ENCODE measurements around the gene RAB24.

The RAB24 gene

DNA sequence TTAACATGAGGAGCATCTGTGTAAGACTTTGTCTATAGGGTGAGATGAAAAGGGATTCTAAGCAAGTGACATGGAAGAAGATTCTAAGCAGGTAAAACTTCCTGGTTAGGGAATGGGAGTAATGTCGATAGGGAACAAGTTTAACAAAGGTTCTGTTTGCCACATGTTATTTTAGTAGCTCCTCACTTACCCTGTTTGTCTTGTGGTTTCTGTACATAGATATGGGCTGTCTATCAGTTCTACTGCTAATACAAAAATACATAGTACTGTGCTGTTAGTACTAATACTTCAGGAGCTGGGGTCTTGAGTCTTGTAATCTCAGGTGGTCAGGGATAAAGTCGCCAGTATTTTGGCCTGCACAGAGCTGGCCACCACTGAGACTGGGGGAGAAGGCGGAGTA lies 32.9 kb downstream of the RAB24 start:
- Histone ChIP-seq H3F3A (ENCODE audit: insufficient read depth) (0 out of 2 replicates have a peak, but pooled peaks cover 4% of the 10 kb centered on the region), H3K9me3 (ENCODE audit: insufficient read depth, low read length) (no peaks in the 10 kb centered on the region), H3K36me3 (ENCODE audit: low read length) (peaks cover 48% of the 10 kb centered on the region), H3K79me2 (ENCODE audit: insufficient read depth, low read length) (no peaks in the 10 kb centered on the region), H3K9ac (ENCODE audit: low read length) (no peak overlapping the region), H3K27ac (ENCODE audit: low read depth, low read length) (no peak overlapping the region), H3K27me3 (ENCODE audit: low read length) (no peaks in the 10 kb centered on the region), H4K20me1 (ENCODE audit: low read depth, low read length) (no peaks in the 10 kb centered on the region), H3K9me2 (replicated peaks; ENCODE audit: insufficient read depth, low read length) (no peaks in the 10 kb centered on the region), H3K4me2 (ENCODE audit: low read depth, low read length, poor library complexity, severe bottlenecking) (no peak overlapping the region), H3K4me3 (ENCODE audit: insufficient read depth, low read length, poor library complexity, severe bottlenecking) (no peak overlapping the region), H2AFZ (ENCODE audit: low read depth, low read length, severe bottlenecking) (no peak overlapping the region)
- TF ChIP-seq EZH2phosphoT487 (conservative IDR thresholded peaks at IDR 0.05; ENCODE audit: low read length): no peak
- TF ChIP-seq, protein P1, sequence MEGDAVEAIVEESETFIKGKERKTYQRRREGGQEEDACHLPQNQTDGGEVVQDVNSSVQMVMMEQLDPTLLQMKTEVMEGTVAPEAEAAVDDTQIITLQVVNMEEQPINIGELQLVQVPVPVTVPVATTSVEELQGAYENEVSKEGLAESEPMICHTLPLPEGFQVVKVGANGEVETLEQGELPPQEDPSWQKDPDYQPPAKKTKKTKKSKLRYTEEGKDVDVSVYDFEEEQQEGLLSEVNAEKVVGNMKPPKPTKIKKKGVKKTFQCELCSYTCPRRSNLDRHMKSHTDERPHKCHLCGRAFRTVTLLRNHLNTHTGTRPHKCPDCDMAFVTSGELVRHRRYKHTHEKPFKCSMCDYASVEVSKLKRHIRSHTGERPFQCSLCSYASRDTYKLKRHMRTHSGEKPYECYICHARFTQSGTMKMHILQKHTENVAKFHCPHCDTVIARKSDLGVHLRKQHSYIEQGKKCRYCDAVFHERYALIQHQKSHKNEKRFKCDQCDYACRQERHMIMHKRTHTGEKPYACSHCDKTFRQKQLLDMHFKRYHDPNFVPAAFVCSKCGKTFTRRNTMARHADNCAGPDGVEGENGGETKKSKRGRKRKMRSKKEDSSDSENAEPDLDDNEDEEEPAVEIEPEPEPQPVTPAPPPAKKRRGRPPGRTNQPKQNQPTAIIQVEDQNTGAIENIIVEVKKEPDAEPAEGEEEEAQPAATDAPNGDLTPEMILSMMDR (IDR thresholded peaks at IDR 0.05; ENCODE audit: insufficient read depth, low read length, poor library complexity, severe bottlenecking): no peak

DNA sequence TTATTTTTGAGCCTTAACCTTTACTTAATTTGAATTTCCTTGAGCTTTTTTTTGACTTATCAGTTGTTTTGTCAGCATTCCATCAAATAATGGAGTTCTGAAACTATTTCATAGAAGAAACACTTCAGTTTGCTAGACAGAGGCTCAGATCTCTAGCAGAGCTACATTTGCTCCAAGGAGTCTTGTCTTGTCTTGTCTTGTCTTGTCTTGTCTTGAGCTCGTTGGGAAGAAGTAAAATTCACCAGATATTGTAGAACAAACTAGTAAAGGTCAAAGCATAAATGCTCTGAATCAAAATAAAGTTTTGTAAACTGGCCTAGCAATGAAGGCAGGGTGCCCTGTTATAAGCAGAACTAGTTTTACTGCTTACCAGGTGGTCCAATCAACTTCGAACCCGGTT lies 33.5 kb downstream of the RAB24 start:
- H3K9me3 ChIP-seq (ENCODE audit: insufficient read depth, low read length): no peaks in the 10 kb centered on the region
- H3K4me2 ChIP-seq (ENCODE audit: low read depth, low read length, poor library complexity, severe bottlenecking): no peak overlapping the region
- H3K9me2 ChIP-seq (replicated peaks; ENCODE audit: insufficient read depth, low read length): no peaks in the 10 kb centered on the region
- no peak overlapping the region for H3K27ac ChIP-seq (ENCODE audit: low read depth, low read length)
- no peaks in the 10 kb centered on the region for H3K79me2 ChIP-seq (ENCODE audit: insufficient read depth, low read length)
- no peak overlapping the region for H3K9ac ChIP-seq (ENCODE audit: low read length)
- H3F3A ChIP-seq (ENCODE audit: insufficient read depth): 0 out of 2 replicates have a peak, but pooled peaks cover 4% of the 10 kb centered on the region
- TF ChIP-seq, protein P1 (IDR thresholded peaks at IDR 0.05; ENCODE audit: insufficient read depth, low read length, poor library complexity, severe bottlenecking): no peak
- no peak for TF ChIP-seq EZH2phosphoT487 (conservative IDR thresholded peaks at IDR 0.05; ENCODE audit: low read length)
- H3K27me3 ChIP-seq (ENCODE audit: low read length): no peaks in the 10 kb centered on the region
- H3K36me3 ChIP-seq (ENCODE audit: low read length): peaks cover 48% of the 10 kb centered on the region
- no peaks in the 10 kb centered on the region for H4K20me1 ChIP-seq (ENCODE audit: low read depth, low read length)
- no peak overlapping the region for H2AFZ ChIP-seq (ENCODE audit: low read depth, low read length, severe bottlenecking)
- no peak overlapping the region for H3K4me3 ChIP-seq (ENCODE audit: insufficient read depth, low read length, poor library complexity, severe bottlenecking)

DNA sequence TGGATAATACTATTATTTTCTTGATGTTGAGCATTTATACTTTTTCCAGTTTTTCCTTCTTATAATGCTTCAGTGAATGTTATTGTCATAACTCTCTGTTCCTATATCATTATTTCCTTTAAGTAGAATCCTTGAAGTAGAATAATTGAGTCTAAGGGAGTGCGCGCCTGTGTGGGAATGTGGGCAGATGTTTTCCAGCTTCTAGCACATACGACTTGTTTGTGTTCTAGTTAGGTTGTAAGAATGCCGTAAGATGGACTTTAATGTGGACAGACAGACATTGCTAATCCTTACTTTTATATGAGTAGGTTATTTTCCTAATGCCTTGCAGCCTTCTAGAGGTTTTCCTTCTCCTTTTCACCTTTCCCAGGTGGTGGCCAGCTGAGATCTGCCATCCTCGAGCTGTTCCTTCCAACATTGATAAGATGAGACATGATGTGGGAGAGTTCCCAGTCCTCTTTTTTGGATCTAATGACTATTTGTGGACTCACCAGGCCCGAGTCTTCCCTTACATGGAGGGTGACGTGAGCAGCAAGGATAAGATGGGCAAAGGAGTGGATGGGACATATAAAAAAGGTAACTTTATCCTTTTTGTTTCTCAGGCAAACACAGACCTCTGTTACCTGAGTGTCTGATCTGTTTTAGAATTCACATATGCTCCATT lies 34.2 kb downstream of the RAB24 start:
- Histone ChIP-seq H3K9me2 (replicated peaks; ENCODE audit: insufficient read depth, low read length) (no peaks in the 10 kb centered on the region), H3K4me3 (ENCODE audit: insufficient read depth, low read length, poor library complexity, severe bottlenecking) (no peak overlapping the region), H4K20me1 (ENCODE audit: low read depth, low read length) (no peaks in the 10 kb centered on the region), H3K9ac (ENCODE audit: low read length) (no peak overlapping the region), H2AFZ (ENCODE audit: low read depth, low read length, severe bottlenecking) (no peak overlapping the region), H3F3A (ENCODE audit: insufficient read depth) (0 out of 2 replicates have a peak, but pooled peaks cover 4% of the 10 kb centered on the region), H3K9me3 (ENCODE audit: insufficient read depth, low read length) (no peaks in the 10 kb centered on the region), H3K79me2 (ENCODE audit: insufficient read depth, low read length) (no peaks in the 10 kb centered on the region), H3K27ac (ENCODE audit: low read depth, low read length) (no peak overlapping the region), H3K4me2 (ENCODE audit: low read depth, low read length, poor library complexity, severe bottlenecking) (no peak overlapping the region), H3K36me3 (ENCODE audit: low read length) (peaks cover 49% of the 10 kb centered on the region), H3K27me3 (ENCODE audit: low read length) (no peaks in the 10 kb centered on the region)
- no peak for TF ChIP-seq EZH2phosphoT487 (conservative IDR thresholded peaks at IDR 0.05; ENCODE audit: low read length)
- TF ChIP-seq, protein P1 (IDR thresholded peaks at IDR 0.05; ENCODE audit: insufficient read depth, low read length, poor library complexity, severe bottlenecking): no peak

All from SU-DHL-6 (cell line).